ENCODE data around the gene FAM90A1. TPM values are rescaled to one million over a fixed set of nuclear protein-coding genes. Genes with fewer than 3 reads are reported as not detected.
"Not testable (repeated sequence)": the region's sequence is repeated elsewhere in the genome, so short reads cannot be mapped to it uniquely, and the experiment has no call there.

Gene FAM90A1
- total RNA-seq, 1 donor from 2014 or later, result not detected

DNA sequence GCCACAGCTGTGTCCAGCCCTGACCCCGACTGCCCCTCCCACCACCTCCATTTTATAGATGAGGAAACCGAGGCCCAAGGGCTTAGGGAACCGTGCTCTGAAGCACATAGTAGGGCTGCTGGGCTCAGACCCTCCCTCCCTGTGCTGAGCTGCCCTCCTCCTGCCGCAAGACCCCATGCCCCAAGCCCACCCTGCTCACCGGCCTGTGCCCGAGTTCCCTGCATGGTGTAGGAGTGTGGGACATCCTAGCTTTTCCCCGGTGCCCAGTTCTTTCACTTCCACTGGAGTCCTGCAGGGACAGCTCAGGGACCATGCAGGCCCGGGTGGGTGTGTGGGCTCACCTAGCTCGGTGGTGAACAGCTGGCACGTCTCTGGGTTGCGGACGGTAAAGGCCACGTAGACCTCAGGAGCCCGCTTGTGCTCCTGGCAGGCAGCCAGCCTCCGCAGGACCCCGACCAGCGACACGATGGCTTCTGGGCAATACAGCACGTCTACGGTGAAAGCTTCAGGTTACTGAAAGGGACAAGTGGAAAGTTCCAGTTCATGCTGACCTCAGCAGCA lies 6.6 kb upstream of the FAM90A1 start:
- DNase-seq (ENCODE audit: low read depth), result not testable (repeated sequence)

DNA sequence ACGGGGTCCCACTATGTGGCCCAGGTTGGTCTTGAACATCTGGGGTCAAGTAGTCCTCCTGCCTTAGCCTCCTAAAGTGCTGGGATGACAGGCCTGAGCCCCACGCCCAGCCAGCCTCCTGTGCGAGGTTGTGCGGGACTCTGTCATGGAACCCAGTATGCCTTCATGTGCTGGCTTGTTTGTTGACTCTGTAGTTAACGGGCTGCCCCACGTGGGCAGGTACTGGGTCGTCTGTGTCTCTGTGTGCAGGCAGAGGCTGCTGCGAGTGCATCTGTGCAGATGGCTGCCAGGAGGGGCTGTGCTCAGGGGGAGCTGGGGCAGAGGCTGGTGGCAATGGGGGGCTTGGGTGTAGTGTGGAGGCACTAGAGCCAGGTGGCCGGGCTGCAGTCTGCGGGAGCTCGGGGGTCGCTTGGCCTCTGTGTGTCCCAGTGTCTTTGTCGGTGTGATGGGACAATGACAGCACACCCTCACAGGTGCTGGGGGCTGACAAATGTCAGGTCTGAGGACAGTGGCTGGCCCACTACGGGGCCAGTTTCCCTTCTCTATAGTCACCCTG lies 6.0 kb upstream of the FAM90A1 start:
- not testable (repeated sequence) for DNase-seq (ENCODE audit: low read depth)

DNA sequence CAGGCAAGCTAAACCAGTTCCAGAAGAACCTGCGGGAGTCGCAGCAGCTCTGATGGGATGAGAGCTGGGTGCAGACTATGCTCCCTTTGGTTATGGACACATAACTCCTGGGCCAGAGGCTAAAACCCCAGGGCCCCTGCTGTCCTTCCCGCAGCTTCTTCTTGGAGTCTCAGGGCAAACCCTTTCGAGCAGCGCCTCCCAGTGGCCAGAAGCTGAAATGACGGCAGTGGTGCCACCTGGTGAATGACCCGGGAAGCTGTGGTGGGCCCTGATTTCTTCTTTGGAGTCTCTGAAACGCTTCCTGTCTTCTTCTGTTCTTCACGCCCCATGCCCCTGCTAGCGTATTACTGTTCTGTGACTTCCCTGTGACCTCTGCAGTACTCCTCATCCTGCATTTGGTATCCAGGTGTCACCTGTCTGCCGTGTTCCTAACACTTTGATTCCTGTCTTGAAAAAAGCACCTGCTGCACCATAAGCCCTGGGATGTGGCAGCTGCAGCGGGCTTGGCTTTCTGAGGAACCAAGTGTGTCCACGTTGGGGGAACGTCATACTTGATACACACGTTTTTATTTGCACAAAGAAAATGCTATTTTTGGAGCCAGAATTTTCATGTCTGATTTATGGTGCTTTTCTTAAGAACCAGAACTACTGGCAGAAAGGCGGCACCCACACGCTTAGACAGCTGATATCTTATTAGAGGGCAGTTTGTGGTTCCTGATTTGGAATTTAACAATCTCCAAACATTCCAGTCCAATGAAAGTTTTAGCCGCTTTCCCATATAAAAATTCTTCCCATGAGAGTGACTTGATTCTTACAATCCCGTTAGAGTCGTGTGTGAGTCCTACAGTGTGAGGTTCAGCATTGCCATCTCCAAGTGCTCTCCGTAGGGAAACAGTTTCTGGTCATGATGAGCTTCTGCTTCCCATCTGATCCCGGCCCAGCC lies 4.5 kb upstream of the FAM90A1 start:
- peak; percentile 74 for DNase-seq (ENCODE audit: low read depth)

DNA sequence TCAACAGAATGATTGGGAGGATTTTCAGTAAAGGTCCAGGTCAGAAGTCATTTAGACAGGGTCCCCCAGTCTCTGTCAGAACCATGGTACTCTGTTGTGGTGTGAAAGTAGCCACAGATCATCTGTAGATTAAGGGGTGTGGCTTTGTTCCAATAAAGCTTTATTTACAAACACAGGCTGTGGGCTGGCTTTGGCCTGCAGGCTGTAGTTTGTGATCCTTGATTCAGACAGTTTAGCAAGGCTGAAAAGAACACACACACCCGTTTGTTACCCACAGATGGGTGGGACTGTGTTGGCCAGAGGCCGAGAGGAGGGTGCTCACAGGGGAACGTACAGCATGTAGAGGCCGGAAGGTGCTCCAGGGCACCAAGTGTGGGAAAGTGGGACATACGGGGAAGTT lies 3.6 kb upstream of the FAM90A1 start:
- DNase-seq (ENCODE audit: low read depth), result not testable (repeated sequence)

DNA sequence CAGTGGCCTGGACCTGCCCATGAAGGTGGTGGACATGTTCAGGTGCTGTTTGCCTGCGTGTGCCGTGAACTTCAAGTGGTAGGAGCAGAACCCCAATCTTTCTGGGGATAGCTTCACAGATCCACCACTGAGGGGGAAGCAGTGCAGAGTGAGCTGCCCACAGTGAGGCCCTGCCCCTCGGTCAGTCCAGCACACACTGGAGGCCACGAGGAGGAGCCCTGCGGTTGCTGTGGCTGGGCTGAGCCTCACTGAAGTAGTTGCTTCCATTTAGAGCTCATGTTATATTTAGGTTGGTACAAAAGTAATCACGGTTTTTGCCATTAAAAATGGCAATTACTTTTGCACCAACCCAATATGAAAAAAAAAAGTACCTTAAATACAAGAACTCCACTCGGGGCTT lies 2.1 kb upstream of the FAM90A1 start:
- DNase-seq (ENCODE audit: low read depth), result not testable (repeated sequence)

DNA sequence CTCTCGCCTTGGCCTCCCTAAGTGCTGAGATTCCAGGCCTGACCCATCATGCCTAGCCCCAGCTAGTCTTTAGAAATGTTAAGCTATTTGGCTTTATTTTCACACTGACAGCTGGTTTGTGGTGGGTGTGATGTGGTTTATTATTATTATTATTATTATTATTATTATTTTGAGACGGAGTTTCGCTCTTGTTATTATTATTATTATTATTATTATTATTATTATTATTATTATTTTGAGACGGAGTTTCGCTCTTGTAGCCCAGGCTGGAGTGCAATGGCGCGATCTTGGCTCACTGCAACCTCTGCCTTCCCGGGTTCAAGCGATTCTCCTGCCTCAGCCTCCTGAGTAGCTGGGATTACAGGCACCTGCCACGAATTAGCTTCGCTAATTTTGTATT lies 1.2 kb upstream of the FAM90A1 start:
- not testable (repeated sequence) for DNase-seq (ENCODE audit: low read depth)

DNA sequence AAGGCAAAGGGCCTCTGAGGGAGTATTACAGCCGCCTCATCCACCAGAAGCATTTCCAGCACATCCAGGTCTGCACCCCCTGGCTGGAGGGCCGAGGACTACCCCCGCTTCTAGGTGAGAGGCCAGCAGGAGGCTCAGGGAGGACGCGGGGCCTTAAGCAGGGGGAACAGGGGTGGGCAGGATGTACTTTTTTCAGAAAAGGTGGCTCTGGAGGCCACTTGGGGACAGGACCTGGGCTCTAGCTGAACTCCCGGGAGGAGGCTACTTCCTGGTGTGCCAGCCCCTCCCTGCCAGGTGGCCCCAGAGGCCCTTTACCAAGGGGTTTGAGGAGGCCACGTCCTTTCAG lies 287 bp upstream of the FAM90A1 start:
- not testable (repeated sequence) for DNase-seq (ENCODE audit: low read depth)

DNA sequence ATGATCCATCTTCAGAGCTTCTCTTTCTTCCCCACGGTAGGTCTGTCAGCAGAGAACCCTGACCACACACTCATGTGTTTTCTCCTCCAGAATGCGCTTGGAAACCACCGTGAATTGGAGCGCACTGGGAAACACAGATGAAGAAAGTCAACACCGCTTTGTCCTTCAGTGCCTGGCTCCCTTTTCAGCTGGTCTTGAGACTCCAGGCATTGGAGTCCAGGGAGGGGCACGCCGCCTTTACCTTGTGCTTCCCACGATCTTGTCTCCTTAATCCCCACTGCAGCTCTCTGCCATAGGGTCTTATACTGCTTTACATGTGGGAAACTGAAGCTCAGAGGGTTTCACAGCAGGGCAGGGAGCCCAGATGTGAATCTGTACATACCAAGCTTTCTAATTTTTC lies 1.1 kb downstream of the FAM90A1 start:
- no peak for DNase-seq (ENCODE audit: low read depth)

DNA sequence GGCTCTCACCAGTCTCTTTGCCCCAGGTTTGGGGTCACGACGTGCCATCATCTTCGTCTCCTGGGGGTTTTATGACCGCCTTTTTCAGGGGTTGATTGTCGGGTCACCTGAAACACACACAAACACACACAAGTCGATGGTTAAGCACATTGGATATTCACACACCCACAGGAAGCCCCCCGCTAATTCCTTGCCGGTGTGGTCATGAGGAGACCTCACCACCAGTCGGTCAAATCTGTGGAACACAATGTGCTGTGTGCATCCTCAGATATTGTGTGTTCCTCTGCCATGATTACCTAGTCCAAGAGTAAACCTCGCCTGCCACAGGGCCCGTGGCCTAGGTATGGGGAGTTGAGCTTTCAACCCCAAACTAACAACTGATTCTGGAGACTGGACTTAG lies 2.6 kb downstream of the FAM90A1 start:
- DNase-seq (ENCODE audit: low read depth), result not testable (repeated sequence)

DNA sequence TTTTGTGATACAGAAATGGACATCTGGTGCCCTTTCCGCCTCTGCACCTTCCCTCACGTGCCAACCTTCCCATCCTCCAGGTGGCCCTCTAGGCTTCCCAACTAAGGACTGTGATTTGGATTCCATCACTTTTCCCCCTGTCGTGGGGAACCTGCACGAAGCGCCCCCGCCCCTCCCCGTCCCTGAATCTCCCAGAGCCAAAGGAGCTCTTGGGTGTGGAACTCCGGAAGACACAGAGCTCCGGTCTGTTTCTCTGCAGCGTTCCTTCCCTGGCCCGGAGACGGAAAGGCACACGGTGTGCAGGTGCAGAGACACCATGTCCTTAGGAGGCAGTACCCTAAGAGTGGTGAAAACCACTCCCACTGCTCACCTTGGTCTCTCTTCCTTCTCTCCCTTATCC lies 3.8 kb downstream of the FAM90A1 start:
- DNase-seq (ENCODE audit: low read depth), result not testable (repeated sequence)

DNA sequence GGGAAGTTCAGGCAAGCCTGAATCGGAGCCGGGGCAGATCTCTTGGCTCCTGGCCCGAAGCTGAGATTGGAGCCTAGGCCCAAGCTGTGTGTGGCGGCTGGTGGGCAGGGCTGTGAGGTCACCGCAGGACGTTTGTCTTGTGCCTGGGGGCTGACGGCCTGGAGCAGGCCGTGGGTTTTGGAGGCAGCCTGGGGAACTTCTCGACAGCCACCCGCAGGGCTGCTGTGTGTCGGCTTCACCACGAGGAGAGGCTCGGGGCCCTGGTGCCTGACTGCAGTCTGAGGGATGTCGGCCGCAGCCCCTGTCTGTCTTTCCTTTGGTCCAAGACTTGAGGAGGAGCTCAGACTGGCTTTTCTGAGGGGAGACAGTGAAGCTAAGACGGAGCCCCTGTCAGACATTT lies 5.1 kb downstream of the FAM90A1 start:
- DNase-seq (ENCODE audit: low read depth), result not testable (repeated sequence)

DNA sequence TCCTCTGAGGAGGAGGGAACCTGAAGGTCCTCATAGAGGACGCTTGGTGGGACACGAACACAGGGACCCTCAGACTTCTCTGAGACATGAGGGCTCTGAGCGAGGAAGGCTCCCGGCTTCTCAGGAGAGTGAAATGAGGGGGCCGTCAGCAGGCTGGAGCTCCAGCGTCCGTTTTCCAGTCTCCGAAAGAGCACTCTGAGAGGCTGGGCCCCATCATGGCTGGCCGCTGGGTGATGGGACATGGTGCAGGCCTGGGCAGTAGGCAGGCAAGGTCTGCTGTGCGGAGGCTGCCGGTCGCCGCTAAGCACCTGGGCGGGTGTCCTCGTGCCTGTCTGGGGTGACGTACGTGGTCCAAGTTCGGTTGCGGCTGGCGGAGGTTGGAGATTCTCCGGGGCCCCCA lies 5.6 kb downstream of the FAM90A1 start:
- DNase-seq (ENCODE audit: low read depth), result not testable (repeated sequence)

DNA sequence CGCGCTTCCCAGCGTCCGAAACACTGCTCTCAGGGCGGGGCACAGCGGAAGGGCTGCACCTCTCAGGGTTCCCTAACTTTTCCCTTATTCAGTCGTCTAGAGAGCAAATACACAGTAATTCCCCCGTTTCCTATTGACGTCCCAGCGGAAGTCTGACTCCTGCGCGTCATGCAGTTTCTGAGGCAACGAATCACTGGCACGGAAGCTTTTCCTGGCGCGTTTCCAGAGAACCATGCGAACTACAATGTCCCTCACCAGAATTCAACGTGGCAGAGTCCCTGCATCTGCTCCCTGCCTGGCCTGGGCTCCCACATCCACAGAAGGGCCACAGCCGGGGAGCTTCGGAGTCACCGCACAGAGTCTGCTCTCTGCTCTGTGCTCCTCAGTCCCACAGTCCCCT lies 6.0 kb downstream of the FAM90A1 start:
- DNase-seq (ENCODE audit: low read depth), result not testable (repeated sequence)

DNA sequence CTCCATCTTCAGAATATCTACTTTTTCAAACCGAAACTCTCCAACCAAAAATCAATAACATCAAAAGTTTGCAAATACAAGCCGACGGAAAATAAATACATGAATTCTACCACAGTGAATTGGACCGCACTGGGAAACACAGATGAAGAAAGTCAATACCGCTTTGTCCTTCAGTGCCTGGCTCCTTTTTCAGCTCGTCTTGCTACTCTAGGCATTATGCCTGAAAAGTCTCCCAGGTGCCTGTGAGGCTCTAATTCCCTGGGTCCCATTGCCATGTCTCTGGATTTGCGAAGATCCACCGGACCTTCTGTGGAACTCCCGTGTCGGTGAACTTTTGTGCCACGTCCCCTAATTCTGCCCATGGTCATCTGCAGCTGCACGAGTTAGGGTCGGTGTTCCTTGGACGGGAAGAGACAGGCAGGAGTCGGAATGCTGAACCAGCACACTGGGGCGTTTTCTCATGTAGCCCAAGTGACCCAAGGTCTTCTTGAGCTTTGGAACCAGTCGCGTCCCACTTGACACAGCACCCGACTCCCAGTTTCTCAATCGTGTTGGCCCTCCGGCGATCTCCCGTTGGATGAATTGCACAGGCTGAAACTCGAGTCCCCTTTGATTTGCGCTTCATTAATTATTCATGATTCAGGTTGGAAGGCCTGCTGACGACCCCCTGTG lies 8.6 kb downstream of the FAM90A1 start:
- not testable (repeated sequence) for DNase-seq (ENCODE audit: low read depth)

DNA sequence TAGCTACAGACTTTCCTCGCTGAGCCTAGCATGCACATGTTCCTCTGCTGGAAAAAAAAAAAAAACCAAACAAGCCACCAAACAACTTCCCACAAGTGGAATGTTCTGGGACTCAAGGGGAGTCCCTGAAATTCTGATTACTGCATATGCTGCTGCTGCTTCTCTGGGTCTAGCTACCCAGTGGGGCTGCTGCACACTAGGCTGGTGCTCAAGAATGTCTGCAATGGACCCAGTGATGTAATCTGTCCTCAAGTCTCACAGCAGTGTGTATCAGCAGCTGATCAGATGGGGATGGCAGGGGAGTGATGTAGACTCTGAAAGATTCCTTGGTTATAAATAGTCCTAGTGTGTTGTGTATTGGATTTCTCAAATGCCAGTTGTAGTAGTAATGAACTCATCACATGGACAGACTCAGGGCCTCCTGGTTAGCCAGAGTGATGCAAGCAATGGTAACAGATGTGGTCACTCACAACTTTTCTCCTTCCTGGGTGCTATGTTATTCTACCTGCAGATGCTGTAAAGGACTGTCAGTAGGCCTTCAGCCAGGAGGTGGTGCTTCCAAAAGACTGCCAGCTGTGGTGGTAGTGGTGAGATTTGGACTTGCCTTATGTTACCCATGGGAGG lies 29.6 kb downstream of the FAM90A1 start:
- DNase-seq (ENCODE audit: low read depth), result peak; percentile 86

DNA sequence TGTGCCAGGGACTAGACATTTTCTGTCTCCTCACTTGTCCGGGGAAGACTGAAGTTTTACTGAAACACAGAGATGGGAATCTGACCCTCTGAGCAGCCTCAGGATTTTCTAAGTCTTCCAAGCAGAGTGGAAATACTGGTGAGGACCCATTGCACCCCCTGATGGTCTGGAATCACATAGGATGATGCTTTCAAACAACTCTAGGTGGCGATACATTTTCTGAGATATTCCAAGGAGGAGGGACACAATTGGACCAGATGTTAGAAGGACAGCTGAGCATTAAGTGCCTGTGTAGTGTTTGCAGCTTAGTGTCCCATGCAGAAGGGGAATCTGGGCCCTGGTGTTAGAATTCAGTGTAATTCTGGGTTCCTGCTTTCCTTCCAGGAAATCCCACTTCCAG lies 39.3 kb downstream of the FAM90A1 start:
- DNase-seq (ENCODE audit: low read depth), result not testable (repeated sequence)

DNA sequence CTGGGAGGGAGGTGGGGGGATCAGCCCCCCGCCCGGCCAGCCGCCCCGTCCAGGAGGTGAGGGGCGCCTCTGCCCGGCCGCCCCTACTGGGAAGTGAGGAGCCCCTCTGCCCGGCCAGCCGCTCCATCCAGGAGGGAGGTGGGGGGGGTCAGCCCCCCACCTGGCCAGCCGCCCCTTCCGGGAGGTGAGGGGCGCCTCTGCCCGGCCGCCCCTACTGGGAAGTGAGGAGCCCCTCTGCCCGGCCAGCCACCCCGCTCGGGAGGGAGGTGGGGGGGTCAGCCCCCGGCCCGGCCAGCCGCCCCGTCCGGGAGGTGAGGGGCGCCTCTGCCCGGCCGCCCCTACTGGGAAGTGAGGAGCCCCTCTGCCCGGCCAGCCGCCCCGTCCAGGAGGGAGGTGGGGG lies 43.2 kb downstream of the FAM90A1 start:
- DNase-seq (ENCODE audit: low read depth), result not testable (repeated sequence)

DNA sequence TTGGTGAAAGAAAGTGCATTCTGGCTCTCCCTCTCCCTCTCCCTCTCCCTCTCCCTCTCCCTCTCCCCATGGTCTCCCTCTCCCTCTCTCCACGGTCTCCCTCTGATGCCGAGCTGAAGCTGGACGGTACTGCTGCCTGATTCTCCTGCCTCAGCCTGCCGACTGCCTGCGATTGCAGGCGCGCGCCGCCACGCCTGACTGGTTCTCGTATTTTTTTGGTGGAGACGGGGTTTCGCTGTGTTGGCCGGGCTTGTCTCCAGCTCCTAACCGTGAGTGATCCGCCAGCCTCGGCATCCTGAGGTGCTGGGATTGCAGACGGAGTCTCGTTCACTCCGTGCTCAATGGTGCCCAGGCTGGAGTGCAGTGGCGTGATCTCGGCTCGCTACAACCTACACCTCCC lies 44.1 kb downstream of the FAM90A1 start:
- DNase-seq (ENCODE audit: low read depth), result not testable (repeated sequence)

DNA sequence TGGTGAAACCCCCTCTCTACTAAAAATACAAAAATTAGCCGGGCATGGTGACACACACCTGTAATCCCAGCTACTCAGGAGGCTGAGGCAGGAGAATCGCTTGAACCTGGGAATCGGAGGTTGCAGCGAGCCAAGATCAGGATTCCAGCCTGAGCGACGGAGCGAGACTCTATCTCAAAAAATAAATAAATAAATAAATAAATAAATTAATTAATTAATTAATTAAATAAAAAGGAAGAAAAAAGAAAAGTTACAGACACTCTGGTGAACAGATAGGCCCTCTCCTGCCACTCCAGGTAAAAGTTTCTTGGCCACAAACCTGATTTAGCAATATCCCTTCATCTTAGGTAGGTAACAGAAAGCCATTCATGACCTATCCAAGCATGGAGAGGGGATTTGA lies 44.5 kb downstream of the FAM90A1 start:
- not testable (repeated sequence) for DNase-seq (ENCODE audit: low read depth)

DNA sequence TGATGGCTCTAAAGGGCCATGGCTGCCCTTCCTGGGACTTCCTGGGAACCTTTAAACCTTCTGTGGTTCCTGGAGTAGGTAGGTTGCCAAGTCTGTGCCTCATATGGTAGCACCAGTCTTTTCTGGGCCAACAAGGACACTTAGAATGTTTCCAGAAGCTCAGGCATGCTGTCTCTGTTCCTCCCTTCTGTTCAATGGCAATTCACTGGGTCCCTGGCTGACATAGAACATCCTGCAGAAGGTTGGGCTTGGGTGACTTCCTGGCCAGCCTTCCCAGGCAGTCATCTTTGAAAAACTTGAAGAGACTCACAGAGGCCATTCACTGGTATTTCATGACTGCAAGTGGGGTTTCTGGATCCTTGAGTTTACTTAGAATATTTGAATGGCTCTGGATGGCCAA lies 46.1 kb downstream of the FAM90A1 start:
- not testable (repeated sequence) for DNase-seq (ENCODE audit: low read depth)

DNA sequence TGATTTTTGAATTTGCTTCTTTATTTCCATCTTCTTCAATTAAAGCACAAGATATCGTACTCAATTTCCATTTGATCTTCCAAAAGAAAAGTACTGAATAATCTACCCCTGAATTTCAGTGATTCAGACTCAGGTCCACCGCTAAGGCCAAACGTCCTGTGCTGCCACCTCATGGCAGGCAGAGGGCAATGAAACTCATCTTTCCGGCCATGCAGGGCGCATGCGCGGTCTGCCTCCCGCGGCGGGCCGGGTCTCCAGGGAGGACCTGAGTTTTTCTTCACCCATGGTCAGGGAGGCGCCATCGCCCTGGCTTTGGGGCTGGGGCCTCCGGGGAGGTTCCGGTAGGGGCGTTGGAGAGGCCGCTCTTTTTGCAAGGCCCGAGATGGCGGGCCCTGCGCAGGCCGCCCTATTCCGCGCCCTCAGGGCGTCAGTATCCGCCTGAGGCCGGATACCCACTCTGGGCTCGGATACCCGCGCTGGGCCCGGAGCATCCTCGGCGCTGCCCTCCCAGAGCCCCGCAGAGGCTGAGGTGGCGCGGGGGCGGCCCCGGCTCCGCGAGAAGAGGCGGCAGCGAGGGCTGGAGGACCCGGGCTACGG lies 47.3 kb downstream of the FAM90A1 start:
- peak; percentile 65 for DNase-seq (ENCODE audit: low read depth)
